ENCODE data around the gene LRRC59. TPM values are rescaled to one million over a fixed set of nuclear protein-coding genes. Genes with fewer than 3 reads are reported as not detected.

The LRRC59 gene
- total RNA-seq, 2 experiments from 2014 or later, result 45.1 to 51.5 TPM

- Mint-ChIP-seq H3K4me1 (ENCODE audit: low read depth) (peaks cover 45% of the 10 kb centered on the region), H3K27ac (no peak overlapping the region), H3K9me3 (no peaks in the 10 kb centered on the region), H3K4me3 (peak overlapping the region; percentile 43), H3K36me3 (ENCODE audit: low read depth) (peaks cover 5% of the 10 kb centered on the region), H3K27me3 (no peaks in the 10 kb centered on the region)
- peaks cover 42% of the 10 kb centered on the region for H3K4me1 ChIP-seq (ENCODE audit: insufficient read depth, low read length)
- intact Hi-C loops (cut with DNase I, micrococcal nuclease), result loop anchor here in 1 of 2 experiments (2.0 to 5.0 kb wide), 2 partner anchors 26 to 133 kb away; no protein-coding TSS in a partner anchor
- no peak overlapping the region for H3K27ac ChIP-seq (ENCODE audit: low read depth in 1 of 2, low read length in 2 of 2)
- no peaks in the 10 kb centered on the region for H3K27me3 ChIP-seq (ENCODE audit: control insufficient read depth in 1 of 2, insufficient read depth in 2 of 2, low read length in 2 of 2)
- H3K36me3 ChIP-seq (ENCODE audit: insufficient read depth, low read length), result no peaks in the 10 kb centered on the region
- no peak for TF ChIP-seq CTCF (IDR thresholded peaks at IDR 0.05)
- POLR2A ChIA-PET, result interaction anchor here (3.0 kb wide), 1 partner anchor 27 kb away, joined by 21 read pairs; the partner anchor contains the start of gene LRRC59
- peaks cover 0 to 4% of the 10 kb centered on the region in 2 experiments for H3K9me3 ChIP-seq (ENCODE audit: control insufficient read depth in 1 of 2, insufficient read depth in 1 of 2, low read length in 2 of 2)
- no peak overlapping the region for H3K4me3 ChIP-seq (ENCODE audit: low read length)
- CTCF ChIA-PET, result interaction anchor here (0.9 to 1.4 kb wide), 2 partner anchors 8 to 27 kb away, joined by 3 to 5 read pairs; partner anchors contain the start of gene LRRC59
- DNase-seq (no peak), ATAC-seq (ENCODE audit: poor library complexity) (no peak)
These were observed 27.1 kb upstream of the LRRC59 start for GRCh38 chr17:50424246-50424995.

GRCh38 chr17:50423553-50424159, 26.3 kb upstream of the LRRC59 start:
- Mint-ChIP-seq H3K4me1 (ENCODE audit: low read depth) (peaks cover 45% of the 10 kb centered on the region), H3K36me3 (ENCODE audit: low read depth) (peaks cover 5% of the 10 kb centered on the region), H3K27ac (no peak overlapping the region), H3K27me3 (no peaks in the 10 kb centered on the region), H3K9me3 (peaks cover 2% of the 10 kb centered on the region), H3K4me3 (peak overlapping the region; percentile 43)
- Histone ChIP-seq H3K9me3 (ENCODE audit: control insufficient read depth in 1 of 2, insufficient read depth in 1 of 2, low read length in 2 of 2) (peaks cover 4% of the 10 kb centered on the region in 2 experiments), H3K4me1 (ENCODE audit: insufficient read depth, low read length) (peaks cover 42% of the 10 kb centered on the region), H3K4me3 (ENCODE audit: low read length) (no peak overlapping the region), H3K36me3 (ENCODE audit: insufficient read depth, low read length) (no peaks in the 10 kb centered on the region), H3K27me3 (ENCODE audit: control insufficient read depth in 1 of 2, insufficient read depth in 2 of 2, low read length in 2 of 2) (no peaks in the 10 kb centered on the region), H3K27ac (ENCODE audit: low read depth in 1 of 2, low read length in 2 of 2) (no peak overlapping the region)
- no peak for TF ChIP-seq CTCF (IDR thresholded peaks at IDR 0.05)
- DNase-seq (peak in 2 of 14 experiments; percentile 46 to 53), ATAC-seq (ENCODE audit: poor library complexity) (no peak)
- CTCF ChIA-PET, result no interaction called here
- POLR2A ChIA-PET, result no interaction called here
- intact Hi-C loops (cut with DNase I, micrococcal nuclease), result loop anchor here in 1 of 2 experiments (2.0 to 5.0 kb wide), 2 partner anchors 25 to 134 kb away; no protein-coding TSS in a partner anchor

DNA sequence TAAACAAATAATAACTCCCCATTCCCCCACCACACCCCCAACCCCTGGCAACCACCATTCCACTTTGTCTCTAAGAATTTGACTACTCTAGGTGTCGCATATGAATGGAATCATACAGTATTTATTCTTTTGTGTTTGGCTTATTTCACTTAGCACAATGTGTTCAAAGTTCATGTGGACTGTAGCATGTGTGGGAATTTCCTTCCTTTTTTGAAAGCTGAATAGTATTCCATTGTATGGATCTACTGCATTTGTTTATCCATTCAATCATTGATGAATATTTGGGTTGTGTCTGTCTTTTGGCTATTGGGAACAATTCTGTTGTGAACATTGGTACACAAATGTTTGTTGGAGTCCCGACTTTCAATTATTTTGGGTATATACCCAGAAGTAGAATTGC, 25.4 kb upstream of the LRRC59 start:
- TF ChIP-seq CTCF (IDR thresholded peaks at IDR 0.05), result no peak
- no peaks in the 10 kb centered on the region for H3K27me3 ChIP-seq (ENCODE audit: control insufficient read depth in 1 of 2, insufficient read depth in 2 of 2, low read length in 2 of 2)
- H3K27ac Mint-ChIP-seq, result peak overlapping the region; percentile 12
- ChIA-PET CTCF (no interaction called here), POLR2A (no interaction called here)
- H3K9me3 Mint-ChIP-seq, result peaks cover 2% of the 10 kb centered on the region
- ATAC-seq (ENCODE audit: poor library complexity) (no peak), DNase-seq (no peak)
- no peaks in the 10 kb centered on the region for H3K27me3 Mint-ChIP-seq
- peaks cover 4% of the 10 kb centered on the region in 2 experiments for H3K9me3 ChIP-seq (ENCODE audit: control insufficient read depth in 1 of 2, insufficient read depth in 1 of 2, low read length in 2 of 2)
- no peaks in the 10 kb centered on the region for H3K36me3 ChIP-seq (ENCODE audit: insufficient read depth, low read length)
- intact Hi-C loops (cut with DNase I, micrococcal nuclease), result loop anchor here in 1 of 2 experiments (5.0 kb wide), 1 partner anchor 135 kb away; no protein-coding TSS in a partner anchor
- H3K36me3 Mint-ChIP-seq (ENCODE audit: low read depth), result peaks cover 5% of the 10 kb centered on the region
- peaks cover 39% of the 10 kb centered on the region for H3K4me1 ChIP-seq (ENCODE audit: insufficient read depth, low read length)
- H3K27ac ChIP-seq (ENCODE audit: low read depth in 1 of 2, low read length in 2 of 2), result no peak overlapping the region
- H3K4me3 Mint-ChIP-seq, result no peak overlapping the region
- no peak overlapping the region for H3K4me3 ChIP-seq (ENCODE audit: low read length)
- peaks cover 42% of the 10 kb centered on the region for H3K4me1 Mint-ChIP-seq (ENCODE audit: low read depth)
